ENCODE data around the gene NRXN3. TPM values are rescaled to one million over a fixed set of nuclear protein-coding genes. Genes with fewer than 3 reads are reported as not detected.

NRXN3 gene
- total RNA-seq, 4 donors from 2014 or later, result 0.19 to 1.4 (median 0.40) TPM

- TF ChIP-seq CTCF (IDR thresholded peaks at IDR 0.05), result no peak
- ATAC-seq (ENCODE audit: low FRiP score), result no peak
Measured at GRCh38 chr14:79712302-79712950, 1542.3 kb downstream of the NRXN3 start.

GRCh38 chr14:79721399-79722084 is 1551.4 kb downstream of the NRXN3 start:
- ATAC-seq (ENCODE audit: low FRiP score) (no peak), DNase-seq (ENCODE audit: low spot score) (no peak)
- TF ChIP-seq CTCF (IDR thresholded peaks at IDR 0.05), result no peak

More at GRCh38 chr14:79712302-79712950, 1542.3 kb downstream of the NRXN3 start:
- no peak for DNase-seq (ENCODE audit: low spot score)

GRCh38 chr14:79724934-79725717 is 1555.0 kb downstream of the NRXN3 start:
- DNase-seq (ENCODE audit: low spot score) (no peak), ATAC-seq (ENCODE audit: low FRiP score) (no peak)
- no peak for TF ChIP-seq CTCF (IDR thresholded peaks at IDR 0.05)

- no peak for TF ChIP-seq CTCF (IDR thresholded peaks at IDR 0.05)
- DNase-seq (ENCODE audit: low spot score), result no peak
- ATAC-seq (ENCODE audit: low FRiP score), result no peak
Measured at GRCh38 chr14:79727900-79728299, 1557.7 kb downstream of the NRXN3 start.

DNA sequence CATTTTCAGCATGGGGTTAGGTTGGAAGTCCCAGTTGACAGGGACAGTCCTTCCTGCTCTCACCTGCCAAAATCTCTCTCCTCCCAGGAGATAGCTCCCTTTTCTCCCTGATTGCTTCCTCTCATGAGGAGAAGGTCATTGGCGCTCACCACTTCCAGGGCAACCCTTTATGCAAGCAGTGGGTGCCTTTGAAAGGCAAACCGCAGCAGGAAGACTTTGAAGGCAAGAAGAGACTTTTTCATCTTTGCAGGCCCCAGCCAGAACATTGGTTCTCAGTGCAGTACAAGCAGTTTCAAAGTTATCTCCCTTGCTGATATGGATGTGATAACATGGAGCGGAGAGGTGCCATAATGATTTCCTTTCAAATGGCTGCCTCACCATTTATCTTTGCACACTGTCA is 1558.2 kb downstream of the NRXN3 start:
- TF ChIP-seq CTCF (IDR thresholded peaks at IDR 0.05), result no peak
- DNase-seq (ENCODE audit: low spot score), result no peak
- no peak for ATAC-seq (ENCODE audit: low FRiP score)

- DNase-seq (ENCODE audit: low spot score) (no peak), ATAC-seq (ENCODE audit: low FRiP score) (no peak)
- TF ChIP-seq CTCF (IDR thresholded peaks at IDR 0.05), result no peak
Measured at GRCh38 chr14:79729731-79730130, 1559.6 kb downstream of the NRXN3 start.

Data from omental fat pad (tissue), 4 donors.